Parathyroid adenoma (tissue), 2 donors: ENCODE measurements around the gene SLC8A1.

ENCODE experiments used
- H2AFZ ChIP-seq: fragments of 300-600 bp; sonication (generic); one replicate; pipeline ENCODE4 v1.7.0; 2017; ENCODE audit warnings: antibody characterized with exemption, mild to moderate bottlenecking
- H3K27ac ChIP-seq: fragments of 300-600 bp; sonication (generic); one replicate; pipeline ENCODE4 v1.7.0; 2017
- H3K27me3 ChIP-seq: fragments of 300-600 bp; sonication (generic); one replicate; pipeline ENCODE4 v1.7.0; 2017; ENCODE audit warnings: low read length; ENCODE audit not compliant: control insufficient read depth, insufficient read depth
- H3K36me3 ChIP-seq: fragments of 300-600 bp; sonication (generic); one replicate; pipeline ENCODE4 v1.7.0; 2017; ENCODE audit warnings: low read length; ENCODE audit not compliant: control insufficient read depth, insufficient read depth
- H3K4me1 ChIP-seq: fragments of 300-600 bp; sonication (generic); one replicate; pipeline ENCODE4 v1.7.0; 2017; ENCODE audit warnings: control low read depth
- H3K4me2 ChIP-seq: fragments of 300-600 bp; sonication (generic); one replicate; pipeline ENCODE4 v1.7.0; 2017; ENCODE audit warnings: low read length
- H3K4me3 ChIP-seq: fragments of 300-600 bp; sonication (generic); one replicate; pipeline ENCODE4 v1.7.0; 2017; ENCODE audit warnings: low read depth, low read length
- H3K79me2 ChIP-seq: fragments of 300-600 bp; sonication (generic); one replicate; pipeline ENCODE4 v1.7.0; 2017; ENCODE audit warnings: control low read depth
- H3K9ac ChIP-seq: fragments of 300-600 bp; sonication (generic); one replicate; pipeline ENCODE4 v1.7.0; 2017; ENCODE audit warnings: mild to moderate bottlenecking
- H3K9me3 ChIP-seq: fragments of 300-600 bp; sonication (generic); one replicate; pipeline ENCODE4 v1.7.0; 2017; ENCODE audit warnings: low read length; ENCODE audit not compliant: control insufficient read depth
- TF ChIP-seq, protein P1 (sequence below): fragments of 300-600 bp; sonication (generic); IDR thresholded peaks from one replicate; pipeline ENCODE4 v1.7.0; 2017; ENCODE audit warnings: antibody characterized with exemption, mild to moderate bottlenecking
- donor health status: primary hyperparathyroidism.

SLC8A1 gene

DNA sequence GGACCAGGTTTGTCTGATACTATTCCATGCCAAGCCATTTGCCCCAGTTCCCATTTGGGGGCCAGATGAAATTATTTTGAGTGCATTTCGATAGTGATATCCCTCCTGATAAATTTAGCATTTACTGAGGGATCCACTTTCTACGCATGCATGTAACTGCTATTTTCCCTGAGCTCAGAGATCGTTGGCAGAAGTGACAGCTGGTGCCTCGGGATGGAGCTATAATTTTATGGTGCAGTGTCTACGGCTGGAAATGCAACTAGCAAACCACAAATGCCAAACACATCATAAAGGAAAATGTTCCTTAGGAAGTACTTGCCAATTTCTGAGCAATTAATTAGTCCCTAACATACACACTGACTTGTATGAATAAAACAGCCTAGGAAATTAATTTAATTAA lies 254.8 kb downstream of the SLC8A1 start:
- Histone ChIP-seq H3K4me1 (no peaks in the 10 kb centered on the region), H3K27me3 (no peaks in the 10 kb centered on the region), H3K27ac (no peak overlapping the region), H3K79me2 (no peaks in the 10 kb centered on the region), H3K9me3 (no peaks in the 10 kb centered on the region), H2AFZ (no peak overlapping the region), H3K36me3 (no peaks in the 10 kb centered on the region), H3K9ac (no peak overlapping the region), H3K4me2 (no peak overlapping the region), H3K4me3 (no peak overlapping the region)
- TF ChIP-seq, protein P1, sequence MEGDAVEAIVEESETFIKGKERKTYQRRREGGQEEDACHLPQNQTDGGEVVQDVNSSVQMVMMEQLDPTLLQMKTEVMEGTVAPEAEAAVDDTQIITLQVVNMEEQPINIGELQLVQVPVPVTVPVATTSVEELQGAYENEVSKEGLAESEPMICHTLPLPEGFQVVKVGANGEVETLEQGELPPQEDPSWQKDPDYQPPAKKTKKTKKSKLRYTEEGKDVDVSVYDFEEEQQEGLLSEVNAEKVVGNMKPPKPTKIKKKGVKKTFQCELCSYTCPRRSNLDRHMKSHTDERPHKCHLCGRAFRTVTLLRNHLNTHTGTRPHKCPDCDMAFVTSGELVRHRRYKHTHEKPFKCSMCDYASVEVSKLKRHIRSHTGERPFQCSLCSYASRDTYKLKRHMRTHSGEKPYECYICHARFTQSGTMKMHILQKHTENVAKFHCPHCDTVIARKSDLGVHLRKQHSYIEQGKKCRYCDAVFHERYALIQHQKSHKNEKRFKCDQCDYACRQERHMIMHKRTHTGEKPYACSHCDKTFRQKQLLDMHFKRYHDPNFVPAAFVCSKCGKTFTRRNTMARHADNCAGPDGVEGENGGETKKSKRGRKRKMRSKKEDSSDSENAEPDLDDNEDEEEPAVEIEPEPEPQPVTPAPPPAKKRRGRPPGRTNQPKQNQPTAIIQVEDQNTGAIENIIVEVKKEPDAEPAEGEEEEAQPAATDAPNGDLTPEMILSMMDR: no peak

DNA sequence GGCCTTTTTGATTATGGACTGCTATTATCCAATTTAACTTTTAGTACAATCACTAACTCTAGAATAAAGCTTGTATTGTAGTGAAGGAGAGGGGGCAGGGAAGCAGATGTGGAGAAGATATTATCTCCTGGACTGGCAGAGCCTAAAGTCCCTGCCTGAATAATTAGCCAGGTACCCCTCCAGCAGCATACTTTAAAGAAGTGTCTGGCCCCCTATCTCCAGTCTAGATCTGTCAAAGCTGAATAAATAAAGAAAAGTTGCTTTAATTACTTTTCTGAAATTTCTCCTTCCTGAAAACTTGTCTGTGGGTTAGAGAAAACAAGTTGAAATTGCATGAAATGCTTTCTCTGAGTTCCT lies 258.2 kb downstream of the SLC8A1 start:
- TF ChIP-seq, protein P1: no peak
- Histone ChIP-seq H3K27me3 (no peaks in the 10 kb centered on the region), H2AFZ (no peak overlapping the region), H3K4me3 (no peak overlapping the region), H3K36me3 (no peaks in the 10 kb centered on the region), H3K79me2 (no peaks in the 10 kb centered on the region), H3K9ac (no peak overlapping the region), H3K27ac (no peak overlapping the region), H3K4me2 (no peak overlapping the region), H3K4me1 (no peaks in the 10 kb centered on the region), H3K9me3 (no peaks in the 10 kb centered on the region)

DNA sequence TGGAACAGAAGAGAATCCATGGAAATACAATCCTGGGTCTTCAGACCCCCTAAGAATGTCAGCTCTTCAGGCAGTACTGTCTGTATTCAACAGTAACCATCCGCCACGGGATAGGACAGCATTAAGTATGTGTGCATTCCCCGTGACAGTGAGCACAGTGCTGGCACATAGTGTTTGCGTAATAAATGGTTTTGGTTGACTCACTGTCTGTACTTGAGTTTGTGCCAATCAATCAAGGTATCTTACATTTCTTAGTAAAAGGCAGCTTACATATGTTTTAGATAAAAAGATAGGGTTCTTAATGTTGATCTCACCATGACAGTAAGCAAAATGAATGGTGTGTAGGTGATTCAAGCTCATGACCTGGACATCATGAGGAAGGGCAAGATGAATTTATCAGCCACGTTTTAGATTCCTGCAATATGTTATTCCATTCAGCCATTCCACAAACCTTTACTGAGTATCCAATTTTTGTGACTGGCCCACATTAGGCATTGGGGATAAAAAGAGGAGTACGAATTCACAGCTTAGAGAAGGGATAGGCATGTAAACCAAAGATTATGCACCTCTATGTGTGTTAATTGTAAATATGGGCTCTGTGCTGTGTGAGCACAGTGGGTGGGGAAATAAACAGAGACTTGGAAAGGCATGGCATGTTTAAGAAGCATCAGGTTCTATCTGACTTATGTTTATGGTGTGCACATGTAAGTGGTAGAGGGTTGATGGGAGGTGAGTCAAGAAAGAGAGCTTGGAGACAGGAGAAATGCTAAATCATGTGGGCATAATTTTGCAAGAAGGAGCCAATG lies 258.8 kb downstream of the SLC8A1 start:
- H3K9me3 ChIP-seq: no peaks in the 10 kb centered on the region
- H3K36me3 ChIP-seq: no peaks in the 10 kb centered on the region
- TF ChIP-seq, protein P1: no peak
- H3K27ac ChIP-seq: no peak overlapping the region
- H3K4me1 ChIP-seq: no peaks in the 10 kb centered on the region
- H3K27me3 ChIP-seq: no peaks in the 10 kb centered on the region
- no peak overlapping the region for H2AFZ ChIP-seq
- H3K79me2 ChIP-seq: no peaks in the 10 kb centered on the region
- no peak overlapping the region for H3K4me3 ChIP-seq
- H3K4me2 ChIP-seq: no peak overlapping the region
- no peak overlapping the region for H3K9ac ChIP-seq

- H3K36me3 ChIP-seq: no peaks in the 10 kb centered on the region
- no peak overlapping the region for H3K27ac ChIP-seq
- H3K27me3 ChIP-seq: no peaks in the 10 kb centered on the region
- H3K4me3 ChIP-seq: no peak overlapping the region
- H3K9me3 ChIP-seq: no peaks in the 10 kb centered on the region
- no peak overlapping the region for H3K9ac ChIP-seq
- no peaks in the 10 kb centered on the region for H3K79me2 ChIP-seq
- TF ChIP-seq, protein P1: no peak
- H3K4me2 ChIP-seq: no peak overlapping the region
- no peak overlapping the region for H2AFZ ChIP-seq
- no peaks in the 10 kb centered on the region for H3K4me1 ChIP-seq
Measured at GRCh38 chr2:40190457-40190856, 261.4 kb downstream of the SLC8A1 start.

DNA sequence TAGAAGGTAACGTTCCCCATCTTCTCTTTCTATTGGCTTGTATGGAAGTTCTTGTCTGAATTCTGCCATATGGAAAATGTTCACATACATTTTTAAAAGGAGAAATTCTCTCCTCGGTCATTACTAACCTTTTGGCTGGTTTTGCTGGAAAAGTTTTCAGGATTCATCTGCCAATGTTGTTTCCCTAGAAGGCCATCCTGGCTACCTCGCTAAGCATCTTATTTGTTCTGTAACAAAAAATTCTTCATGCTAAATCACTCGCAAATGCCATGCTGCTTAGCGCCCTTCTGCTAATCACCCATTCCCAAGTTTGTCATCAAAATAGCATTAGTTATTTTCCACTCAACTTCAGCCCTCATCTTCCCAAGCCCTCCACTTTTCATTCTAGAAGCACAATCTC lies 262.0 kb downstream of the SLC8A1 start:
- no peak overlapping the region for H2AFZ ChIP-seq
- no peaks in the 10 kb centered on the region for H3K27me3 ChIP-seq
- H3K79me2 ChIP-seq: no peaks in the 10 kb centered on the region
- H3K36me3 ChIP-seq: no peaks in the 10 kb centered on the region
- no peak overlapping the region for H3K27ac ChIP-seq
- H3K9ac ChIP-seq: no peak overlapping the region
- H3K4me1 ChIP-seq: no peaks in the 10 kb centered on the region
- no peak overlapping the region for H3K4me3 ChIP-seq
- TF ChIP-seq, protein P1: no peak
- H3K4me2 ChIP-seq: no peak overlapping the region
- no peaks in the 10 kb centered on the region for H3K9me3 ChIP-seq
